Epithelial cell of esophagus (primary cell): ENCODE results near the gene WDR86.

Source experiments
- DNase-seq: peaks from one replicate; pipeline ENCODE4 v3.0.0; 2010; ENCODE audit warnings: low read depth
- H3K4me3 ChIP-seq: 2 replicates; pipeline ENCODE4 v1.5.1; 2011; ENCODE audit warnings: mild to moderate bottlenecking, low read length, control low read depth
- CTCF ChIP-seq: IDR thresholded peaks from 2 replicates; pipeline ENCODE4 v1.5.1; 2011; ENCODE audit warnings: low read depth, mild to moderate bottlenecking, low read length, control low read depth, inconsistent platforms; ENCODE audit not compliant: insufficient read depth; ENCODE audit errors: missing control alignments

The WDR86 gene

GRCh38 chr7:151431281-151431767 lies 21.5 kb upstream of the WDR86 start:
- no peak for DNase-seq

GRCh38 chr7:151430391-151431205 lies 20.8 kb upstream of the WDR86 start:
- H3K4me3 ChIP-seq: no peak overlapping the region
- no peak for TF ChIP-seq CTCF
- no peak for DNase-seq

More at GRCh38 chr7:151431281-151431767, 21.5 kb upstream of the WDR86 start:
- H3K4me3 ChIP-seq: no peak overlapping the region
- TF ChIP-seq CTCF: no peak

GRCh38 chr7:151429560-151430331 lies 19.9 kb upstream of the WDR86 start:
- H3K4me3 ChIP-seq: no peak overlapping the region
- peak; percentile 43 for TF ChIP-seq CTCF
- peak; percentile 35 for DNase-seq

- no peak overlapping the region for H3K4me3 ChIP-seq
- no peak for TF ChIP-seq CTCF
- DNase-seq: no peak
Measured at GRCh38 chr7:151429237-151429559, 19.4 kb upstream of the WDR86 start.

GRCh38 chr7:151428378-151429236 lies 18.8 kb upstream of the WDR86 start:
- DNase-seq: no peak
- H3K4me3 ChIP-seq: no peak overlapping the region
- TF ChIP-seq CTCF: no peak

GRCh38 chr7:151427705-151428377 lies 18.0 kb upstream of the WDR86 start:
- H3K4me3 ChIP-seq: no peak overlapping the region
- DNase-seq: no peak

More at GRCh38 chr7:151427705-151428377, 18.0 kb upstream of the WDR86 start:
- no peak for TF ChIP-seq CTCF
